WTC11 (cell line): ENCODE data around the gene HSPBAP1. TPM values are rescaled to one million over a fixed set of nuclear protein-coding genes. Genes with fewer than 3 reads are reported as not detected.

ENCODE experiments used
- ATAC-seq: fragments of 200-7000 bp; cut with Tn5 transposase; 2 replicates; pipeline ENCODE4 v1.10.0; 2021; ENCODE audit warnings: mild to moderate bottlenecking, moderate library complexity
- CTCF ChIA-PET: fragments of 300-600 bp; sonication (Branson Sonifier 250); formaldehyde crosslinking; loops from one replicate; lab custom pipeline; 2021; ENCODE audit warnings: antibody characterized with exemption; lab: Charles Lee
- POLR2A ChIA-PET: fragments of 350-600 bp; sonication (Branson Sonifier 250); formaldehyde crosslinking; loops from one replicate; lab custom pipeline; 2021; ENCODE audit warnings: antibody characterized with exemption; lab: Charles Lee
- DNase-seq: peaks from one replicate; pipeline ENCODE4 v3.0.0; 2021; ENCODE audit warnings: low spot score
- H3K27ac Mint-ChIP-seq: 2 replicates; pipeline ENCODE4 v1.8.0; 2021; ENCODE audit warnings: mixed read lengths
- H3K27me3 Mint-ChIP-seq: 2 replicates; pipeline ENCODE4 v1.8.0; 2021; ENCODE audit warnings: low read depth, mild to moderate bottlenecking, moderate library complexity, mixed read lengths
- H3K36me3 Mint-ChIP-seq: 2 replicates; pipeline ENCODE4 v1.8.0; 2021; ENCODE audit warnings: mixed read lengths
- H3K4me1 Mint-ChIP-seq: 2 replicates; pipeline ENCODE4 v1.8.0; 2022; ENCODE audit warnings: mixed read lengths
- H3K4me3 Mint-ChIP-seq: 2 replicates; pipeline ENCODE4 v1.8.0; 2021; ENCODE audit warnings: mild to moderate bottlenecking, moderate library complexity, mixed read lengths
- H3K9me3 Mint-ChIP-seq: 2 replicates; pipeline ENCODE4 v1.8.0; 2021; ENCODE audit warnings: mixed read lengths
- ATF2 ChIP-seq: sonication (generic); formaldehyde crosslinking; IDR thresholded peaks from 2 replicates; pipeline ENCODE4 v1.8.1; 2022; ENCODE audit warnings: low read depth, missing genetic modification reagents, borderline replicate concordance
- ATF6 ChIP-seq: sonication (generic); formaldehyde crosslinking; IDR thresholded peaks from 2 replicates; pipeline ENCODE4 v1.8.1; 2023; ENCODE audit warnings: mild to moderate bottlenecking, missing genetic modification reagents
- CBFB ChIP-seq: sonication (generic); formaldehyde crosslinking; IDR thresholded peaks from 2 replicates; pipeline ENCODE4 v1.8.1; 2022; ENCODE audit warnings: mild to moderate bottlenecking, low read depth, missing genetic modification reagents
- CREB1 ChIP-seq: sonication (generic); formaldehyde crosslinking; IDR thresholded peaks from 2 replicates; pipeline ENCODE4 v1.8.0; 2023; ENCODE audit warnings: mild to moderate bottlenecking, missing genetic modification reagents
- E2F4 ChIP-seq: sonication (generic); formaldehyde crosslinking; IDR thresholded peaks from 2 replicates; pipeline ENCODE4 v1.8.1; 2022; ENCODE audit warnings: low read depth, mild to moderate bottlenecking, moderate library complexity, missing genetic modification reagents, borderline replicate concordance
- EMX1 ChIP-seq: fragments of 250-450 bp; sonication (Bioruptor Pico); IDR thresholded peaks from 2 replicates; pipeline ENCODE4 v1.8.0; 2021; ENCODE audit warnings: mild to moderate bottlenecking
- FOXK1 ChIP-seq: sonication (generic); formaldehyde crosslinking; IDR thresholded peaks from 2 replicates; pipeline ENCODE4 v1.8.0; 2022; ENCODE audit warnings: mild to moderate bottlenecking, moderate library complexity, missing genetic modification reagents
- GRHL2 ChIP-seq: fragments of 250-450 bp; sonication (Bioruptor Pico); IDR thresholded peaks from 2 replicates; pipeline ENCODE4 v1.8.0; 2022; ENCODE audit warnings: mild to moderate bottlenecking, moderate library complexity; ENCODE audit not compliant: insufficient replicate concordance, severe bottlenecking
- IRF1 ChIP-seq: sonication (generic); formaldehyde crosslinking; IDR thresholded peaks from 2 replicates; pipeline ENCODE4 v1.8.0; 2023; ENCODE audit warnings: missing genetic modification reagents
- MYBL2 ChIP-seq: sonication (generic); formaldehyde crosslinking; IDR thresholded peaks from 2 replicates; pipeline ENCODE4 v1.8.1; 2023; ENCODE audit warnings: mild to moderate bottlenecking, moderate library complexity, missing genetic modification reagents
- NFATC4 ChIP-seq: fragments of 250-450 bp; sonication (Bioruptor Pico); IDR thresholded peaks from 2 replicates; pipeline ENCODE4 v1.9.0; 2021; ENCODE audit warnings: mild to moderate bottlenecking
- OVOL2 ChIP-seq: fragments of 250-450 bp; sonication (Bioruptor Pico); IDR thresholded peaks from 2 replicates; pipeline ENCODE4 v1.9.0; 2021; ENCODE audit warnings: mild to moderate bottlenecking, borderline replicate concordance
- SP1 ChIP-seq: sonication (generic); formaldehyde crosslinking; conservative IDR thresholded peaks from 2 replicates; pipeline ENCODE4 v1.8.1; 2022; ENCODE audit warnings: missing genetic modification reagents
- USF2 ChIP-seq: sonication (generic); formaldehyde crosslinking; IDR thresholded peaks from 2 replicates; pipeline ENCODE4 v1.8.1; 2023; ENCODE audit warnings: mild to moderate bottlenecking, missing genetic modification reagents, moderate library complexity
- ZNF425 ChIP-seq: fragments of 250-450 bp; sonication (Bioruptor Pico); conservative IDR thresholded peaks from 2 replicates; pipeline ENCODE4 v1.9.0; 2021; ENCODE audit warnings: mild to moderate bottlenecking
- ZNF512 ChIP-seq: sonication (generic); formaldehyde crosslinking; IDR thresholded peaks from 2 replicates; pipeline ENCODE4 v1.8.1; 2022; ENCODE audit warnings: missing genetic modification reagents, borderline replicate concordance
- ZNF532 ChIP-seq: fragments of 250-450 bp; sonication (Bioruptor Pico); IDR thresholded peaks from 2 replicates; pipeline ENCODE4 v1.9.0; 2021; ENCODE audit warnings: mild to moderate bottlenecking, borderline replicate concordance
- ZNF671 ChIP-seq: fragments of 250-450 bp; sonication (Bioruptor Pico); IDR thresholded peaks from 2 replicates; pipeline ENCODE4 v1.8.0; 2021; ENCODE audit warnings: mild to moderate bottlenecking
- total RNA-seq: library from RNA; stranded (reverse); gene quantifications from 3 replicates; pipeline ENCODE4 v1.2.3, GENCODE V29; 2021

HSPBAP1 gene
- total RNA-seq, 1 experiment from 2014 or later: 9.1 TPM

GRCh38 chr3:122742234-122742633, 51.4 kb downstream of the HSPBAP1 start:
- Mint-ChIP-seq H3K36me3 (peaks cover 54% of the 10 kb centered on the region), H3K27ac (no peak overlapping the region), H3K4me1 (peaks cover 13% of the 10 kb centered on the region), H3K9me3 (peaks cover 20% of the 10 kb centered on the region), H3K4me3 (no peak overlapping the region)
- ChIA-PET POLR2A (no interaction called here), CTCF (no interaction called here)
- TF ChIP-seq ZNF671 (no peak), SP1 (CRISPR knock-in tag) (no peak), ZNF532 (CRISPR knock-in tag) (no peak), CREB1 (CRISPR knock-in tag) (no peak), ZNF512 (CRISPR knock-in tag) (no peak), EMX1 (CRISPR knock-in tag) (no peak), GRHL2 (CRISPR knock-in tag) (no peak), FOXK1 (CRISPR knock-in tag) (no peak)
- TF ChIP-seq, all 79 proteins: peak for 0
- no peak for DNase-seq
- no peak for ATAC-seq
- H3K27me3 Mint-ChIP-seq: no peaks in the 10 kb centered on the region

- peaks cover 13% of the 10 kb centered on the region for H3K4me1 Mint-ChIP-seq
- peak; percentile 75 for ATAC-seq
- peaks cover 12% of the 10 kb centered on the region for H3K9me3 Mint-ChIP-seq
- H3K4me3 Mint-ChIP-seq: no peak overlapping the region
- no peak for DNase-seq
- ChIA-PET CTCF (interaction anchor here (1.0 to 2.3 kb wide), 2 partner anchors 9 to 16 kb away, joined by 3 to 8 read pairs; no protein-coding TSS in a partner anchor), POLR2A (no interaction called here)
- peak overlapping the region; percentile 33; the same call in 1 of the 2 replicates for H3K27ac Mint-ChIP-seq
- peaks cover 40% of the 10 kb centered on the region for H3K36me3 Mint-ChIP-seq
- no peaks in the 10 kb centered on the region for H3K27me3 Mint-ChIP-seq
- TF ChIP-seq ATF2 (CRISPR knock-in tag) (no peak), OVOL2 (CRISPR knock-in tag) (no peak), NFATC4 (CRISPR knock-in tag) (no peak), E2F4 (no peak), MYBL2 (CRISPR knock-in tag) (no peak), IRF1 (no peak), ZNF425 (no peak), CBFB (CRISPR knock-in tag) (no peak), ATF6 (CRISPR knock-in tag) (no peak), USF2 (CRISPR knock-in tag) (no peak)
These were observed 54.5 kb downstream of the HSPBAP1 start for GRCh38 chr3:122739172-122739571.
